PC-9 (cell line): ENCODE measurements around the gene SLC6A19. TPM values are rescaled to one million over a fixed set of nuclear protein-coding genes. Genes with fewer than 3 reads are reported as not detected.

ENCODE experiments used
- BruUV-seq: library from RNA; stranded (reverse); fragments of 400-500 nt; replicated peaks from 2 replicates; lab custom pipeline; 2021; lab: Mats Ljungman, UMichigan
- CTCF ChIA-PET: fragments of 300-600 bp; sonication (Branson Sonifier 250); formaldehyde crosslinking; loops from one replicate; lab custom pipeline; 2022; ENCODE audit warnings: antibody characterized with exemption; lab: Charles Lee
- POLR2A ChIA-PET: fragments of 300-600 bp; sonication (Branson Sonifier 250); formaldehyde crosslinking; loops from one replicate; lab custom pipeline; 2022; ENCODE audit warnings: antibody characterized with exemption; ENCODE audit not compliant: unreplicated experiment; lab: Charles Lee
- DNase-seq, 2 experiments: peaks; one replicate each; pipeline versions ENCODE4 v3.0.0 to v3.0.0-alpha.2; 2015 to 2022; ENCODE audit warnings: mixed read lengths in 1 of 2
- H2AFZ ChIP-seq: fragments of 200-600 bp; sonication (generic); 2 replicates; pipeline ENCODE4 v1.8.1; 2017; ENCODE audit warnings: antibody characterized with exemption
- H3F3A ChIP-seq: fragments of 200-600 bp; sonication (generic); 2 replicates; pipeline ENCODE4 v1.8.1; 2017; ENCODE audit warnings: antibody characterized with exemption, mild to moderate bottlenecking, low read depth; ENCODE audit not compliant: insufficient read depth
- H3K27ac ChIP-seq: fragments of 200-600 bp; sonication (generic); 2 replicates; pipeline ENCODE4 v1.6.1; 2016; ENCODE audit warnings: mixed run types
- H3K27me3 ChIP-seq: fragments of 200-600 bp; sonication (generic); 2 replicates; pipeline ENCODE4 v1.6.1; 2016; ENCODE audit warnings: low read depth, mixed run types; ENCODE audit not compliant: insufficient read depth
- H3K36me3 ChIP-seq: fragments of 200-600 bp; sonication (generic); 2 replicates; pipeline ENCODE4 v1.6.1; 2016; ENCODE audit warnings: low read depth, mixed run types
- H3K4me1 ChIP-seq: fragments of 200-600 bp; sonication (generic); replicated peaks from 2 replicates; pipeline ENCODE4 v1.6.1; 2016; ENCODE audit warnings: mixed run types; ENCODE audit not compliant: insufficient read depth
- H3K4me2 ChIP-seq: fragments of 200-600 bp; sonication (generic); 2 replicates; pipeline ENCODE4 v1.6.1; 2017; ENCODE audit warnings: mixed run types
- H3K4me3 ChIP-seq: fragments of 200-600 bp; sonication (generic); 2 replicates; pipeline ENCODE4 v1.6.1; 2016; ENCODE audit warnings: mixed run types
- H3K79me2 ChIP-seq: fragments of 200-600 bp; sonication (generic); 2 replicates; pipeline ENCODE4 v1.6.1; 2017; ENCODE audit warnings: low read depth, mixed run types
- H3K9me2 ChIP-seq: fragments of 200-600 bp; sonication (generic); 2 replicates; pipeline ENCODE4 v1.8.1; 2017; ENCODE audit warnings: mild to moderate bottlenecking; ENCODE audit not compliant: insufficient read depth
- H3K9me3 ChIP-seq: fragments of 200-600 bp; sonication (generic); 2 replicates; pipeline ENCODE4 v1.8.1; 2016; ENCODE audit warnings: low read depth; ENCODE audit not compliant: insufficient read depth
- H4K20me1 ChIP-seq: fragments of 200-600 bp; sonication (generic); 2 replicates; pipeline ENCODE4 v1.8.1; 2017; ENCODE audit not compliant: insufficient read depth
- EZH2 ChIP-seq: fragments of 200-600 bp; sonication (generic); IDR thresholded peaks from 2 replicates; pipeline ENCODE4 v1.8.0; 2017; ENCODE audit warnings: antibody characterized with exemption, low read depth
- intact Hi-C: fragments of 100-400 bp; cut with micrococcal nuclease; formaldehyde crosslinking; loops from one replicate; pipeline ENCODE4 v1.10.0; 2022; ENCODE audit not compliant: unreplicated experiment
- total RNA-seq: library from RNA; stranded (reverse); gene quantifications from 2 replicates; pipeline ENCODE4 v1.2.3, GENCODE V29; 2021
- TF ChIP-seq, protein P1 (sequence below): fragments of 200-600 bp; sonication (generic); conservative IDR thresholded peaks from 2 replicates; pipeline ENCODE4 v1.6.1; 2017; ENCODE audit warnings: mixed run types, antibody characterized with exemption, mild to moderate bottlenecking, moderate library complexity

SLC6A19 gene
- total RNA-seq, 1 experiment from 2014 or later: not detected

DNA sequence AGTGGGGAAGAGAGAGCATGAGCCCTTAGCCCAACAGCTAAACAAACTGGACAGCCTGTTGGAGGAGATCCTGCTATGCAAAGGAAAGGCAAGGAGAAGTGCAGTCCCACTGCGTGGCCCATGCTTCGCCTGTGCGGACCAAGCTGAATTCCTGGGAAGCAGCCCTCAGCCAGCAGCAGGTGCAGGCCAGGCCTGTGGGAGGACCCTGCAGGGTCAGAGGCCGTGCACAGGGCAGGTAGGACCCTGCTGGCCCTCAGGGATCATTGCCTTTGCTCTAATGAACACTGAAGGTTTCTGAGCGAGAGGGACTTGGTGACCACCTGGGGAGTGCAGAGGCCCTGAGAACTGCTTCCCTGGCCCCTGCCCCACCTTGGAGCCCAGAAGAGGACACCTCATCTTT lies 6.0 kb upstream of the SLC6A19 start:
- Histone ChIP-seq H3K4me3 (no peak overlapping the region), H3K4me1 (no peaks in the 10 kb centered on the region), H3K27ac (no peak overlapping the region), H3F3A (peaks cover 4% of the 10 kb centered on the region; the same call in 1 of the 2 replicates), H3K9me2 (no peaks in the 10 kb centered on the region), H3K9me3 (no peaks in the 10 kb centered on the region), H3K36me3 (no peaks in the 10 kb centered on the region), H3K79me2 (no peaks in the 10 kb centered on the region), H4K20me1 (no peaks in the 10 kb centered on the region), H2AFZ (no peak overlapping the region), H3K4me2 (no peak overlapping the region), H3K27me3 (peaks cover 79% of the 10 kb centered on the region)
- POLR2A ChIA-PET: no interaction called here
- TF ChIP-seq EZH2: no peak
- TF ChIP-seq, protein P1, sequence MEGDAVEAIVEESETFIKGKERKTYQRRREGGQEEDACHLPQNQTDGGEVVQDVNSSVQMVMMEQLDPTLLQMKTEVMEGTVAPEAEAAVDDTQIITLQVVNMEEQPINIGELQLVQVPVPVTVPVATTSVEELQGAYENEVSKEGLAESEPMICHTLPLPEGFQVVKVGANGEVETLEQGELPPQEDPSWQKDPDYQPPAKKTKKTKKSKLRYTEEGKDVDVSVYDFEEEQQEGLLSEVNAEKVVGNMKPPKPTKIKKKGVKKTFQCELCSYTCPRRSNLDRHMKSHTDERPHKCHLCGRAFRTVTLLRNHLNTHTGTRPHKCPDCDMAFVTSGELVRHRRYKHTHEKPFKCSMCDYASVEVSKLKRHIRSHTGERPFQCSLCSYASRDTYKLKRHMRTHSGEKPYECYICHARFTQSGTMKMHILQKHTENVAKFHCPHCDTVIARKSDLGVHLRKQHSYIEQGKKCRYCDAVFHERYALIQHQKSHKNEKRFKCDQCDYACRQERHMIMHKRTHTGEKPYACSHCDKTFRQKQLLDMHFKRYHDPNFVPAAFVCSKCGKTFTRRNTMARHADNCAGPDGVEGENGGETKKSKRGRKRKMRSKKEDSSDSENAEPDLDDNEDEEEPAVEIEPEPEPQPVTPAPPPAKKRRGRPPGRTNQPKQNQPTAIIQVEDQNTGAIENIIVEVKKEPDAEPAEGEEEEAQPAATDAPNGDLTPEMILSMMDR: no peak
- intact Hi-C loops: no loop called here
- DNase-seq: no peak
- BruUV-seq: no TSS peak
- CTCF ChIA-PET: no interaction called here

DNA sequence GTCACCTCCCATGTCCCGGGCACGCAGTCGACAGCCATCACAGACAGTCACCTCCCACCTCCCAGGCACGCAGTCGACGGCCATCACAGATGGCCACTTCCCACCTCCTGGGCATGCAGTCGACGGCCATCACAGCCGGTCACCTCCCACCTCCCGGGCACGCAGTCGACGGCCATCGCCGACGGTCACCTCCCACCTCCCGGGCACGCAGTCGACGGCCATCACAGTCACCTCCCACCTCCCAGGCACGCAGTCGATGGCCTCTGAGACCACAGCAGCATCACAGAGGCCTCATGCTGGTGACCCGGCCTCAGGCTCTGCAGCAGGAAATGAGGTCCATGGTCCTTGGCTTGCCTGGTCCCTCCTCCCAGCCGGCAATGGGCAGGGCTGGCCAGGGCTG lies 5.5 kb upstream of the SLC6A19 start:
- no peaks in the 10 kb centered on the region for H3K79me2 ChIP-seq
- CTCF ChIA-PET: no interaction called here
- H2AFZ ChIP-seq: no peak overlapping the region
- POLR2A ChIA-PET: no interaction called here
- TF ChIP-seq, protein P1: no peak
- intact Hi-C loops: no loop called here
- H3K4me3 ChIP-seq: no peak overlapping the region
- peaks cover 79% of the 10 kb centered on the region for H3K27me3 ChIP-seq
- no peaks in the 10 kb centered on the region for H3K9me2 ChIP-seq
- H3F3A ChIP-seq: peaks cover 4% of the 10 kb centered on the region; the same call in 1 of the 2 replicates
- H3K27ac ChIP-seq: no peak overlapping the region
- H3K4me2 ChIP-seq: no peak overlapping the region
- no TSS peak for BruUV-seq
- DNase-seq: no peak
- no peaks in the 10 kb centered on the region for H3K36me3 ChIP-seq
- H3K9me3 ChIP-seq: no peaks in the 10 kb centered on the region
- no peaks in the 10 kb centered on the region for H3K4me1 ChIP-seq
- H4K20me1 ChIP-seq: no peaks in the 10 kb centered on the region

DNA sequence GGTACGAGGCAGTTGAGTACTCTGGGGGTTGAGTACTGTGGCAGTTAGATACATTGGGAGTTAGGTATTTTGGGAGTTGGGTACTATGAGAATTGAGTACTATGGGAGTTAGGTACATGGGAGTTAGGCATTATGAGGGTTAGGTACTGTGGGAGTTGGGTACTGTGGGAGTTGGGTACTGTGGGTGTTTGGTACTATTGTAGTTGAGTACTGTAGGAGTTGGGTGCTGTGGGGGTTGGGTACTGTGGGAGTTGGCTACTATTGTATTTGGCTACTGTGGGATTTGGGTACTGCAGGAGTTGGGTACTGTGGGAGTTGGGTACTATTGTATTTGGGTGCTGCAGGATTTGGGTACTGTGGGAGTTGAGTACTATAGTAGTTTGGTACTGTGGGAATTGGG lies 4.8 kb upstream of the SLC6A19 start:
- Histone ChIP-seq H4K20me1 (no peaks in the 10 kb centered on the region), H3K4me1 (no peaks in the 10 kb centered on the region), H3K27ac (no peak overlapping the region), H3K4me3 (no peak overlapping the region), H3K9me2 (no peaks in the 10 kb centered on the region), H3K36me3 (no peaks in the 10 kb centered on the region), H3K27me3 (peaks cover 83% of the 10 kb centered on the region), H3K9me3 (no peaks in the 10 kb centered on the region), H3K79me2 (no peaks in the 10 kb centered on the region), H3F3A (peaks cover 4% of the 10 kb centered on the region; the same call in 1 of the 2 replicates), H3K4me2 (no peak overlapping the region), H2AFZ (no peak overlapping the region)
- intact Hi-C loops: no loop called here
- CTCF ChIA-PET: no interaction called here
- TF ChIP-seq, protein P1: no peak
- no peak for TF ChIP-seq EZH2
- no peak for DNase-seq
- no TSS peak for BruUV-seq
- POLR2A ChIA-PET: no interaction called here
